Tibial nerve (tissue), 4 donors: ENCODE measurements around the gene HOXB9. TPM values are rescaled to one million over a fixed set of nuclear protein-coding genes. Genes with fewer than 3 reads are reported as not detected.

Experiments used
- DNase-seq, 2 donors: peaks; one replicate each; pipeline ENCODE4 v3.0.0-alpha.2; 2019; ENCODE audit warnings: low spot score in 2 of 2
- H3K27ac ChIP-seq, 4 donors: fragments of 200-600 bp; sonication (generic) in 3 of 4; one replicate each; pipeline ENCODE4 v1.5.1; 2017 to 2019; ENCODE audit warnings: mild to moderate bottlenecking in 1 of 4
- H3K27me3 ChIP-seq, 2 donors: fragments of 200-600 bp; sonication (generic) in 1 of 2; one replicate each; pipeline versions ENCODE4 v1.5.1 to v1.6.0; 2017 to 2019
- H3K36me3 ChIP-seq, 3 donors: fragments of 200-600 bp; sonication (generic); one replicate each; pipeline ENCODE4 v1.5.1; 2018 to 2019
- H3K4me1 ChIP-seq, 4 donors: fragments of 200-600 bp; sonication (generic) in 3 of 4; one replicate each; pipeline ENCODE4 v1.5.1; 2017 to 2019
- H3K4me3 ChIP-seq, 4 donors: fragments of 200-600 bp; sonication (generic) in 3 of 4; one replicate each; pipeline ENCODE4 v1.5.1; 2017 to 2019; ENCODE audit warnings: mild to moderate bottlenecking in 1 of 4, moderate library complexity in 1 of 4
- H3K9me3 ChIP-seq, 4 donors: fragments of 200-600 bp; sonication (generic) in 3 of 4; one replicate each; pipeline ENCODE4 v1.5.1; 2017 to 2019
- CTCF ChIP-seq, 5 experiments: fragments of 200-600 bp in 3 of 5; fragments of 450-650 bp in 2 of 5; sonication (generic) in 3 of 5; IDR thresholded peaks; one replicate each; pipeline ENCODE4 v1.5.1; 2016 to 2019; ENCODE audit warnings: antibody characterized with exemption in 5 of 5, mild to moderate bottlenecking in 3 of 5, moderate library complexity in 2 of 5
- EP300 ChIP-seq, 2 donors: sonication (generic); formaldehyde crosslinking; IDR thresholded peaks; one replicate each; pipeline ENCODE4 v1.6.1; 2017; ENCODE audit warnings: antibody characterized with exemption in 2 of 2, mild to moderate bottlenecking in 1 of 2
- POLR2A ChIP-seq, 2 donors: fragments of 450-650 bp; IDR thresholded peaks; one replicate each; pipeline ENCODE4 v1.6.1; 2017; ENCODE audit warnings: antibody characterized with exemption in 2 of 2, mild to moderate bottlenecking in 2 of 2, moderate library complexity in 2 of 2
- WGBS, 2 donors: methylation state at CpG; one replicate each; pipeline ENCODE4 v1.1.5; 2018; 5-methylcytosine and 5-hydroxymethylcytosine counted together
- total RNA-seq, 4 donors: library from RNA; depleted of rRNA; stranded (reverse); fragments of >200 nt; gene quantifications; one replicate each; pipeline ENCODE4 v1.1.0, GENCODE V29; 2016

HOXB9 gene
- total RNA-seq, 4 donors from 2014 or later = 0.21 to 0.30 TPM; not detected in 2

DNA sequence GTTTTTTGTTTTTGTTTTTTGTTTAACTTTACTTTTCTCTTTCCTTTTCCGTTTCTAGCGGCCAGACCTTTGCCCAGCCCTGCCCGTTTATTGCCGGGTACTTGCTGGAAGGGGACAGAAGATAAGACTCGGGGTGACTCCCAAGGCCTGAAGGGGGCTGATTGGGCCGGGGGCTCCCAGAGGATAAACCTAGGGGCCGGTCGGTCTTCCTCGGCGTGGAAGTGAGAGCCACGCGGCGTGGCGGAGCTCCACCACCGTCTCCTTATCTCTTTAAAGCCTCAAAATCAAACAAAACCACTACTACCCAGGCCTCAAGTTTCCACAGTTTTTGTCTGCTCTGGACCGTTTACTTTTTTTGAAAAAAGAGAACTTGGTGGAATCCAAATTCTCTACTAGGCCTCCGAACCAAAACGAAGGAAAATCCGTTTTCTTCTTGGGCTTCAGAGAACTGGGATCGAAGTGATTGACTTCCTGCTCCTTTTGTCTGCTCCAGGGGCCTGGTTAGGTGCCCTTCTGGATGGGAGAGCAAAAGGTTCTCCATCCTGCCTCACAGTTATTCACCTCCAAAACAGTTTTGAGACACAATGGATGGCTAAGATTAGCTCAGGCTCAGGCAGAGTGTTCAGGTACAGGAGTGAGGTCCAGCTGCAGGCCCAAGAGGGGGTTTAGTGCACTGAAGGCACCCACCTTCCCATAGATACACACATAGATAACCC lies 8.5 kb upstream of the HOXB9 start:
- Histone ChIP-seq H3K27me3 (peaks cover 0 to 100% of the 10 kb centered on the region in 2 donors), H3K4me1 (peaks cover 0 to 15% (median 2%) of the 10 kb centered on the region in 4 donors), H3K4me3 (no peak overlapping the region), H3K27ac (no peak overlapping the region), H3K36me3 (no peaks in the 10 kb centered on the region), H3K9me3 (no peaks in the 10 kb centered on the region)
- no peak for DNase-seq
- WGBS, 2 donors = 56 to 62% methylated on average over 20 of the region's 20 CpGs
- no peak for TF ChIP-seq CTCF (IDR thresholded peaks at IDR 0.05)
- TF ChIP-seq EP300 (IDR thresholded peaks at IDR 0.05) = no peak
- TF ChIP-seq POLR2A (IDR thresholded peaks at IDR 0.05) = no peak

DNA sequence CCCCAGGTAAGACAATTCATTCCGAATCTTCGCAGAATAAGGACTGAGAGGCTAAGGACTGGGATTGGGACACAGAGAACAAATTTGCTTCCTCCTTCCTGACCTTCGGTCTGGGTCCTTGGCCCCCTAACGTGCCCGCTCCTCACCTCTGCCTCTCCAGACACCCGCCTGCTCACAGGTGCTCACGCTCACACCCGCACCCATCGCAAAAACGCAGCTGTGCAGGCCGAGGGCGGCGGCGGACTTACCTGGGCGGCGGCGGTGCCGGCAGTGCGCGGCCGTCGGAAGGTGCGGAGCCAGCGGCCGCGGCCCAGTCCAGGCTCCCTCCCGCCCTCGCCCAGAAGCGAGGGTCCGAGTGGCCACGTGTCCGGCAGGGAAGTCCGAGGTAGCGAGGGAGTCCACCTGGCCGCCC lies 7.1 kb upstream of the HOXB9 start:
- no peak overlapping the region for H3K4me3 ChIP-seq
- no peak overlapping the region for H3K27ac ChIP-seq
- 37 to 38% methylated on average over 33 to 34 of the region's 35 CpGs for WGBS, 2 donors
- no peaks in the 10 kb centered on the region for H3K9me3 ChIP-seq
- H3K4me1 ChIP-seq = peaks cover 0 to 15% (median 2%) of the 10 kb centered on the region in 4 donors
- no peaks in the 10 kb centered on the region for H3K36me3 ChIP-seq
- TF ChIP-seq EP300 (IDR thresholded peaks at IDR 0.05) (no peak), POLR2A (IDR thresholded peaks at IDR 0.05) (no peak), CTCF (IDR thresholded peaks at IDR 0.05) (no peak)
- DNase-seq = no peak
- H3K27me3 ChIP-seq = peaks cover 0 to 100% of the 10 kb centered on the region in 2 donors

DNA sequence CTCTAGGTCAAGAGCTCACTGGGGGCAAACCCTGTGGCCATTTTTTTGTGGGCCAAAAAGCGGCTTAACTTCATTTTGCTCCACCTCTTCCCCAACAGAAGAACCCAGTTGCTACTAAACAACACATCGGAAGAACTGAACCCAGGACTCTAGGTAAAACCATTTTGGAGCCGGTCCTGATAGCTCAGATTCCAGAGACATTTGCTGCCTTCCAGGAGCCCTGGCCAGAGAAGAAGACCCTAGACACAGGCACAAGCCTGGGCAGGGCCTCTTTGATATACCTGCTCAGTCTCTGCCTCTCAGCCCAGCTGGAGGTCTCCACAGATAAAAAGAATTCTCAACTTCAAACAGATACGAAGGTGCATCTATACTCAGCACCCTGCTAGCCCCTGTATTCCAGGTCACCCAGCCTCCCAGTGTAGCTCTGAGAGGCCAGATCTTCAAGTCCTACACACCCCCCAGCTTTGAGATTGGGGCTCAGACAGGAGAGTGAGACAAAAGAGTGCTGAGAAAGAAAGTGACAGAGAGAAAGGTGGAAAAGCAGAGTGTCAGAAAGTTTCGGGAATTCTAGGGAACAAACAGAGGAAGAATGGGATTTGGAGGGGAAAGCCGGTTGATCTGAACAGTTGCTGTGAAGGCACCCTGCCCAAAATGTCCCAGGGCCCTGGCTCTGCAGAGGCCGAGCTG lies 6.6 kb upstream of the HOXB9 start:
- H3K4me3 ChIP-seq = no peak overlapping the region
- DNase-seq = no peak
- H3K4me1 ChIP-seq = peaks cover 0 to 15% (median 2%) of the 10 kb centered on the region in 4 donors
- no peak overlapping the region for H3K27ac ChIP-seq
- TF ChIP-seq CTCF (IDR thresholded peaks at IDR 0.05) (no peak), POLR2A (IDR thresholded peaks at IDR 0.05) (no peak), EP300 (IDR thresholded peaks at IDR 0.05) (no peak)
- 62 to 66% methylated on average over 7 of the region's 7 CpGs for WGBS, 2 donors
- H3K36me3 ChIP-seq = no peaks in the 10 kb centered on the region
- no peaks in the 10 kb centered on the region for H3K9me3 ChIP-seq
- peaks cover 0 to 100% of the 10 kb centered on the region in 2 donors for H3K27me3 ChIP-seq

GRCh38 chr17:48631693-48632578 lies 5.8 kb upstream of the HOXB9 start:
- no peak for DNase-seq
- H3K9me3 ChIP-seq = no peaks in the 10 kb centered on the region
- 55 to 56% methylated on average over 7 of the region's 7 CpGs for WGBS, 2 donors
- peaks cover 0 to 100% of the 10 kb centered on the region in 2 donors for H3K27me3 ChIP-seq
- no peak overlapping the region for H3K4me3 ChIP-seq
- TF ChIP-seq CTCF (IDR thresholded peaks at IDR 0.05) (no peak), POLR2A (IDR thresholded peaks at IDR 0.05) (no peak), EP300 (IDR thresholded peaks at IDR 0.05) (no peak)
- H3K27ac ChIP-seq = no peak overlapping the region
- H3K4me1 ChIP-seq = peaks cover 0 to 18% (median 3%) of the 10 kb centered on the region in 4 donors
- no peaks in the 10 kb centered on the region for H3K36me3 ChIP-seq
